GM23338 (cell line): Measurements from ENCODE around the gene UBXN2A. TPM values are rescaled to one million over a fixed set of nuclear protein-coding genes. Genes with fewer than 3 reads are reported as not detected.

Experiments
- ATAC-seq: fragments of 200-7000 bp; cut with Tn5 transposase; 3 replicates; pipeline ENCODE4 v1.9.1; 2020
- DNase-seq: peaks from one replicate; pipeline ENCODE4 v3.0.0-alpha.2; 2015; ENCODE audit warnings: low spot score
- H2AFZ ChIP-seq: fragments of 200-600 bp; sonication (generic); 2 replicates; pipeline ENCODE4 v1.8.0; 2016; ENCODE audit warnings: antibody characterized with exemption, mild to moderate bottlenecking, moderate library complexity
- H3F3A ChIP-seq: fragments of 200-600 bp; sonication (generic); replicated peaks from 2 replicates; pipeline ENCODE4 v1.8.0; 2017; ENCODE audit warnings: antibody characterized with exemption, mixed run types, low read depth
- H3K27ac ChIP-seq: fragments of 200-600 bp; sonication (generic); 2 replicates; pipeline ENCODE4 v1.6.1; 2016; ENCODE audit warnings: low read depth
- H3K27me3 ChIP-seq: fragments of 200-600 bp; sonication (generic); 2 replicates; pipeline ENCODE4 v1.8.0; 2016; ENCODE audit warnings: mild to moderate bottlenecking, mixed run types, moderate library complexity; ENCODE audit not compliant: insufficient read depth
- H3K36me3 ChIP-seq: fragments of 200-600 bp; sonication (generic); 2 replicates; pipeline ENCODE4 v1.8.0; 2016; ENCODE audit warnings: mild to moderate bottlenecking; ENCODE audit not compliant: insufficient read depth
- H3K4me1 ChIP-seq: fragments of 200-600 bp; sonication (generic); 2 replicates; pipeline ENCODE4 v1.8.0; 2016; ENCODE audit warnings: mild to moderate bottlenecking, moderate library complexity; ENCODE audit not compliant: insufficient read depth
- H3K4me2 ChIP-seq: fragments of 200-600 bp; sonication (generic); 2 replicates; pipeline ENCODE4 v1.7.1; 2017; ENCODE audit warnings: mixed run types
- H3K4me3 ChIP-seq: fragments of 200-600 bp; sonication (generic); 2 replicates; pipeline ENCODE4 v1.6.1; 2016; ENCODE audit warnings: mixed run types
- H3K79me2 ChIP-seq: fragments of 200-600 bp; sonication (generic); replicated peaks from 2 replicates; pipeline ENCODE4 v1.8.0; 2017; ENCODE audit warnings: mild to moderate bottlenecking; ENCODE audit not compliant: insufficient read depth
- H3K9me2 ChIP-seq: fragments of 200-600 bp; sonication (generic); 2 replicates; pipeline ENCODE4 v1.8.0; 2017; ENCODE audit not compliant: insufficient read depth
- H4K20me1 ChIP-seq: fragments of 200-600 bp; sonication (generic); replicated peaks from 2 replicates; pipeline ENCODE4 v1.8.0; 2017; ENCODE audit warnings: mild to moderate bottlenecking; ENCODE audit not compliant: insufficient read depth
- H3K27ac Mint-ChIP-seq: 2 replicates; pipeline ENCODE4 v1.8.0; 2020; ENCODE audit warnings: inconsistent platforms, mild to moderate bottlenecking, moderate library complexity, mixed read lengths
- H3K27me3 Mint-ChIP-seq: 3 replicates; pipeline ENCODE4 v1.8.0; 2022; ENCODE audit warnings: low read depth, mild to moderate bottlenecking, moderate library complexity, mixed read lengths, inconsistent platforms; ENCODE audit not compliant: insufficient read depth, poor library complexity
- H3K36me3 Mint-ChIP-seq: 3 replicates; pipeline ENCODE4 v1.8.0; 2021; ENCODE audit warnings: low read depth, mild to moderate bottlenecking, inconsistent platforms, moderate library complexity, mixed read lengths
- H3K4me1 Mint-ChIP-seq: 3 replicates; pipeline ENCODE4 v1.8.0; 2020; ENCODE audit warnings: mild to moderate bottlenecking, inconsistent platforms, mixed read lengths
- H3K4me3 Mint-ChIP-seq: 3 replicates; pipeline ENCODE4 v1.8.0; 2021; ENCODE audit warnings: moderate library complexity, mild to moderate bottlenecking, inconsistent platforms, mixed read lengths
- H3K9me3 Mint-ChIP-seq: 3 replicates; pipeline ENCODE4 v1.8.0; 2020; ENCODE audit warnings: moderate library complexity, mild to moderate bottlenecking, inconsistent platforms, mixed read lengths
- ETS1 ChIP-seq: IDR thresholded peaks from 2 replicates; pipeline ENCODE4 v1.6.1; 2016; ENCODE audit warnings: antibody characterized with exemption
- EZH2 ChIP-seq: fragments of 200-600 bp; sonication (generic); IDR thresholded peaks from one replicate; pipeline ENCODE4 v1.8.0; 2017; ENCODE audit warnings: antibody characterized with exemption, mild to moderate bottlenecking, low read depth; ENCODE audit not compliant: unreplicated experiment
- EZH2phosphoT487 ChIP-seq: fragments of 200-600 bp; sonication (generic); IDR thresholded peaks from one replicate; pipeline ENCODE4 v1.8.1; 2018; ENCODE audit warnings: antibody characterized with exemption; ENCODE audit not compliant: unreplicated experiment
- NANOG ChIP-seq: IDR thresholded peaks from 2 replicates; pipeline ENCODE4 v1.6.1; 2016; ENCODE audit warnings: antibody characterized with exemption, borderline replicate concordance
- STAT1 ChIP-seq: IDR thresholded peaks from one replicate; pipeline ENCODE4 v1.6.1; 2016; ENCODE audit warnings: antibody characterized with exemption; ENCODE audit not compliant: unreplicated experiment
- ZNF331 ChIP-seq: fragments of 250-450 bp; sonication (Bioruptor Pico); IDR thresholded peaks from 2 replicates; pipeline ENCODE4 v1.5.0; 2020; ENCODE audit warnings: low read depth, mild to moderate bottlenecking, moderate library complexity
- ZNF462 ChIP-seq: fragments of 250-450 bp; sonication (Bioruptor Pico); IDR thresholded peaks from 2 replicates; pipeline ENCODE4 v1.5.0; 2020; ENCODE audit warnings: mild to moderate bottlenecking, moderate library complexity
- polyA plus RNA-seq: library from polyadenylated mRNA; unstranded; fragments of >200 nt; fragmentation: Nextera tagmentation; extraction: Ambion mirVana; gene quantifications from 2 replicates; pipeline ENCODE4 v1.2.1, GENCODE V29; 2016
- total RNA-seq: library from RNA; depleted of rRNA; stranded (reverse); fragments of >200 nt; shearing (Covaris generic); gene quantifications from 2 replicates; pipeline ENCODE4 v1.2.3, GENCODE V29; 2014
- TF ChIP-seq, protein P1 (sequence below), 2 experiments: fragments of 200-600 bp in 1 of 2; sonication (generic) in 1 of 2; conservative IDR thresholded peaks; 2 replicates each; pipeline versions ENCODE4 v1.5.1 to v1.6.1; 2016 to 2017; ENCODE audit warnings: antibody characterized with exemption in 2 of 2, low read depth in 2 of 2, mild to moderate bottlenecking in 2 of 2, moderate library complexity in 1 of 2

UBXN2A gene
- total and polyA plus RNA-seq, 2 experiments from 2014 or later: 11.5 to 12.1 TPM

DNA sequence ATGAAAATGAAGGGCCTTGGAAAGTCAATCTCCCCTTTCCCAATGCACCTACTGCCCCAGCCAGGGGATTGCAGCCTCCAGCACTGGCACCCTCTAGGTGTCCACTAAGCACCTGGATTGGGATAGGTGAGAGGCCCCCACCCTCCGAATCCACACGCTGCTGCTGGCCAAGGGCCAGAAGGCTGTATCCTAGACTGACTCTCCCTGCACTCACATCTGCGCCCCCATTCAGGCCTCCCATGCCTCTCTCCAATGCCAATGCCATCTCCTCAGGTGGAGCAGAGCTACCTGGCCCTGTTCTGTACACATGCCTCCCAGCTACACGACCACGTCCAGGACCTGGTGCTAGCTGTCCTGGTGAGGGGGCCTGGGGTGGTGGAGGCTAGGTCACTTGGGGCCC, 79.5 kb downstream of the UBXN2A start (continued):
- TF ChIP-seq, protein P1, sequence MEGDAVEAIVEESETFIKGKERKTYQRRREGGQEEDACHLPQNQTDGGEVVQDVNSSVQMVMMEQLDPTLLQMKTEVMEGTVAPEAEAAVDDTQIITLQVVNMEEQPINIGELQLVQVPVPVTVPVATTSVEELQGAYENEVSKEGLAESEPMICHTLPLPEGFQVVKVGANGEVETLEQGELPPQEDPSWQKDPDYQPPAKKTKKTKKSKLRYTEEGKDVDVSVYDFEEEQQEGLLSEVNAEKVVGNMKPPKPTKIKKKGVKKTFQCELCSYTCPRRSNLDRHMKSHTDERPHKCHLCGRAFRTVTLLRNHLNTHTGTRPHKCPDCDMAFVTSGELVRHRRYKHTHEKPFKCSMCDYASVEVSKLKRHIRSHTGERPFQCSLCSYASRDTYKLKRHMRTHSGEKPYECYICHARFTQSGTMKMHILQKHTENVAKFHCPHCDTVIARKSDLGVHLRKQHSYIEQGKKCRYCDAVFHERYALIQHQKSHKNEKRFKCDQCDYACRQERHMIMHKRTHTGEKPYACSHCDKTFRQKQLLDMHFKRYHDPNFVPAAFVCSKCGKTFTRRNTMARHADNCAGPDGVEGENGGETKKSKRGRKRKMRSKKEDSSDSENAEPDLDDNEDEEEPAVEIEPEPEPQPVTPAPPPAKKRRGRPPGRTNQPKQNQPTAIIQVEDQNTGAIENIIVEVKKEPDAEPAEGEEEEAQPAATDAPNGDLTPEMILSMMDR (conservative IDR thresholded peaks at IDR 0.05; ENCODE audit: low read depth in 2 of 2): no peak
- TF ChIP-seq NANOG: no peak
- no peak for TF ChIP-seq ZNF462 (CRISPR knock-in tag)
- no peak for TF ChIP-seq EZH2phosphoT487

DNA sequence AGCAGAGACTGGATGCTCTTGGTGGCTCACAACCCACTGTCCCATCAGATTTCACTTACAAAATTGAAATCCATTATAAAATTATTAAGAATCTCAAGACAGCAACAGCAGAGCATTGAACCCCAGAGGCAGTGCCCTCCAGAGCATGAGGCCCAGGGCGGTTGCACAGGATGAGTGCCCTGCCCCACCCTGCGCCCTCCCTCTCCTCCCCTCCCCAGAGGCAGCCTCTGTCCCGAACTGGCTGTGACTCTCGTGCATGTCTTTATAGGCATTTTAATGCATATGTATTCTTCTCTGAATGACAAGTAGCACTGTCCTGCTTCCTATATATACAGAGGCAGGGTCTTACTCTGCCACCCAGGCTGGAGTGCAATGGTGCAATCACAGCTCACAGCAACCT, 80.0 kb downstream of the UBXN2A start:
- H3K27ac ChIP-seq: no peak overlapping the region
- no peak overlapping the region for H3K4me2 ChIP-seq
- ATAC-seq (no peak), DNase-seq (no peak)
- H4K20me1 ChIP-seq: no peaks in the 10 kb centered on the region
- no peak overlapping the region for H3K27ac Mint-ChIP-seq
- peaks cover 46% of the 10 kb centered on the region for H3K4me1 Mint-ChIP-seq
- H3K4me3 Mint-ChIP-seq: no peak overlapping the region
- H3K36me3 Mint-ChIP-seq: peaks cover 31% of the 10 kb centered on the region
- no peak overlapping the region for H3K4me3 ChIP-seq
- H3K4me1 ChIP-seq: peaks cover 22% of the 10 kb centered on the region
- H2AFZ ChIP-seq: no peak overlapping the region
- H3K9me3 Mint-ChIP-seq: peaks cover 3% of the 10 kb centered on the region; the same call in 1 of the 3 replicates
- no peaks in the 10 kb centered on the region for H3K36me3 ChIP-seq
- no peaks in the 10 kb centered on the region for H3K27me3 ChIP-seq
- H3F3A ChIP-seq: no peaks in the 10 kb centered on the region
- H3K27me3 Mint-ChIP-seq: peaks cover 16% of the 10 kb centered on the region
- no peaks in the 10 kb centered on the region for H3K9me2 ChIP-seq
- 0 out of 2 replicates have a peak, but pooled peaks cover under 1% of the 10 kb centered on the region for H3K79me2 ChIP-seq
- TF ChIP-seq NANOG: no peak
- no peak for TF ChIP-seq ZNF331 (CRISPR knock-in tag)
- no peak for TF ChIP-seq EZH2
- no peak for TF ChIP-seq STAT1
- no peak for TF ChIP-seq ETS1
